ENCODE results near the gene TPCN1.

Gene TPCN1

GRCh38 chr12:113263431-113263963 lies 42.2 kb downstream of the TPCN1 start:
- no peak for DNase-seq

DNA sequence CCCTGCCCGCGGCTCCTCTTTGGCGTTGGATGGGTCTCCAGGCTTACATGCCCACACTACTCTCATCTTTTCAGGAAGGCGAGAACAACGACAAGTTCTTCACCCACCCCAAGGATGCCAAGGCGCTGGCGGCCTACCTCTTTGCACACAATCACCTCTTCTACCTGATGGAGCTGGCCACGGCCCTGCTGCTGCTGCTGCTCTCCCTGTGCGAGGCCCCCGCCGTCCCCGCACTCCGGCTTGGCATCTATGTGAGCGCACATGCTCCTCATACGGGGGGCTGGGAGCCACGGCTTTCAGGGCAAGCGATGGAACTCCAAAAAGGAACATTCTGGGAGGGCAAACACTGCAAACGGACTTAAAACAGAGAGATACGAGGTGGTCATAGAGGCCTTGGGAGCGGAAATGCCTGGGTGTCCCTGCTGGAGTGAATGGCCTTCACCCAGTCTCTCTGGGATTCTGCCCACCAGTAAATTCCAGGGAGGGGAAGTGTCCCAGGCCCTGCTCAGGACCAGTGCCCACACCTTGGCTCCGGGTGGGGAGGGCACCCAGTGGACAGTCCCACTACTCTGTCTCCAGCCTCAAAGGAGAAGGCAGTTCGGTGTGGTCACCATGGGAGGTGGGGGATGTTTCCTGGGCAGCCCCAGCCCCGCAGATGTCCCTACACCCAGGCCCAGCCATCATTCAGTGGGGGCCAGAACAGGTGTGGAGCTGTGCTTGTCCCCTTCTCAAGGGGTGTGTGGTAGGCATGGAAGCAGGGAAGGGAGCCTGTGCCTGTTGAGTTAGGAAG lies 45.0 kb downstream of the TPCN1 start:
- DNase-seq, result no peak

DNA sequence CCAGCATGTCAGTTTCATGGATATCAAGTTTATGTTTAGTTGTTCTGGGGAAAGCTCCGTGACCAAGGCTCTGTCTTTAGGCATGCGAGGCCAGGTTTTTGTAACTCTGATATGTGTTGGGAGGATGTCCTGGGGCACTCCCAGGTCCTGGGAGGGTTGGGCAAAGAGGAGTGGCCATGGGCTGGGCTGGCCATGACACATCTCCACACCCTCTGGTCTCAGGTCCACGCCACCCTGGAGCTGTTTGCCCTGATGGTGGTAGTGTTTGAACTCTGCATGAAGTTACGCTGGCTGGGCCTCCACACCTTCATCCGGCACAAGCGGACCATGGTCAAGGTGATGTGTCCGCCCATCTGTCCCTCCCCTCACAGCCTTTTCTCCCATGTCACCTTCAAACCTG lies 46.4 kb downstream of the TPCN1 start:
- DNase-seq, result no peak

- no peak for DNase-seq
These were observed 46.9 kb downstream of the TPCN1 start for GRCh38 chr12:113268136-113268535.

DNA sequence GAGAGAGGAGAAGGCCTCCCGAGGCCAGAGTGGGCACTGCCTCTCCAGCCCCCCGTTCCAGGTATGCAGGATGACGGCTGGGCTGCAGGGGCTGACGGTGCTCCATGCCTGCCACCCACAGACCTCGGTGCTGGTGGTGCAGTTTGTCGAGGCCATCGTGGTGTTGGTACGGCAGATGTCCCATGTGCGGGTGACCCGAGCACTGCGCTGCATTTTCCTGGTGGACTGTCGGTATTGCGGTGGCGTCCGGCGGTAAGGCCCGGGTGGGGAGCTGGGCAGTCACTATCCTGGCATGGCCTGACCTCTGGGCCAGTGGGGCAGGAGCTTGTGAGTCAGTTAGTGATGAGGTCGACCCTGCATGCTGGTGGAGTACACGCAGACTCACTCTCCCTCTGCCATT lies 47.4 kb downstream of the TPCN1 start:
- DNase-seq, result no peak

DNA sequence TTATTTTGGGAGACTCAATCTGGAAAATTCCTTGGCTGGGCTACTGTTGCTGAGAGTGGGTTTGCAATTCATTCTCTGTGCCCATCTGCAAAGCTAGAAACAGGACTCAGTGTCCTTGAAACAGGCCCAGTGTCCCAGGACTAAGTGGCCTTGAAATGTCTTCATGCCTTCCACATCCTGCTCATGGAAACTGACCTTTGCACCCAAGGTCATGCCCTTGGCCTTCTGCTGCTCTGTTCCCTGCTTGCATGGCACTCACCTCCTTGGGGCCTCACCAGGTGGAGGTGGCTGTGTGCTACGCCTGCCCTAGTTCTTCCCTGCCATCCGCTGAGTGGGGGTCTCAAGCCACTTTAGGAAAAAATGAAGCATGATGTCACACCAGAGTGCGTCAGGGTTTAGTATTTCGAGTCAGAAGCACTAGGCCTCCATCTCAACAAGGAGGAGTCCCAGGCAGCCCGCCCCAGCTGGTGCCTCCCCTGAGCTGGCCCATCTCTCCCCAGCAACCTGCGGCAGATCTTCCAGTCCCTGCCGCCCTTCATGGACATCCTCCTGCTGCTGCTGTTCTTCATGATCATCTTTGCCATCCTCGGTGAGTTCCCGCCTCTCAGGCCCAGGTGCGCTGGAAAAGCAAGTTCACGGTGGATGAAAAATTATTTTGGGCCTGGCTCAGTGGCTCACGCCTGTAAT lies 48.1 kb downstream of the TPCN1 start:
- no peak for DNase-seq

- no peak for DNase-seq
These were observed 49.4 kb downstream of the TPCN1 start for GRCh38 chr12:113270709-113271009.

GRCh38 chr12:113271466-113271852 lies 50.2 kb downstream of the TPCN1 start:
- no peak for DNase-seq

DNA sequence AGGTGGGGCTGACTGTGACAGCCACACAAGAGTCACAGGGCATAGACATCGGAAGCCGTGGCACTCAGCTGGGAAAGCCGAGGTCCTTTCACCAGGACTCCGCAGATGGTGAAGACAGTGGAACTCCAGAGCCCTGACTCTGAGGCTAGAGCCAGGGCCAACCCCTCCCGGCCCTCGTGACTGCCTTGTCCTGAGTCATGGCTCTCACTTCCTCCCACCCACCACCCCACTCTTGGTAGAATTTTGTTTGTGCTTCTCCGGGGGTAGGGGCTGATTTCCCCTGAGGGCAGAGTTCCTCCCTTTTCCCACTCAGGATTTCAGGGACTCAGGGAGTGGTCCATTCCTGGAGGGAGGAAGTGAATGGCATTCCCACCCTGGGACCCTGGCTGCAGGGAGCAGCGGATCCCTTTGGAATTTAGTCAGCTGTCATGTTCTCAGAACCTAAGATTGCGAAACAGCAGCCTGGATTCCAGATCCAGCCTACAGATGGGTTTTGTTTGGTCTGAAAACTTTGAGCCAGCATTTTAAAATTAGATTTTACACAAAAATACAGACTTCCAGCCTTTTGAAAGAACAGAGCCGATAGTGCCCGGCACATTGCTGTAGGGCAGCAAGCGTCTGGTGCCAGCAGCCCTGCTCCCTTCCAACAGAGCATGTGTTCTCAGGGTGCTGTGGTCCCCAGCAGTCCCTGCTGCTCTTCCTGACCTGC lies 50.7 kb downstream of the TPCN1 start:
- peak; percentile 64 for DNase-seq

DNA sequence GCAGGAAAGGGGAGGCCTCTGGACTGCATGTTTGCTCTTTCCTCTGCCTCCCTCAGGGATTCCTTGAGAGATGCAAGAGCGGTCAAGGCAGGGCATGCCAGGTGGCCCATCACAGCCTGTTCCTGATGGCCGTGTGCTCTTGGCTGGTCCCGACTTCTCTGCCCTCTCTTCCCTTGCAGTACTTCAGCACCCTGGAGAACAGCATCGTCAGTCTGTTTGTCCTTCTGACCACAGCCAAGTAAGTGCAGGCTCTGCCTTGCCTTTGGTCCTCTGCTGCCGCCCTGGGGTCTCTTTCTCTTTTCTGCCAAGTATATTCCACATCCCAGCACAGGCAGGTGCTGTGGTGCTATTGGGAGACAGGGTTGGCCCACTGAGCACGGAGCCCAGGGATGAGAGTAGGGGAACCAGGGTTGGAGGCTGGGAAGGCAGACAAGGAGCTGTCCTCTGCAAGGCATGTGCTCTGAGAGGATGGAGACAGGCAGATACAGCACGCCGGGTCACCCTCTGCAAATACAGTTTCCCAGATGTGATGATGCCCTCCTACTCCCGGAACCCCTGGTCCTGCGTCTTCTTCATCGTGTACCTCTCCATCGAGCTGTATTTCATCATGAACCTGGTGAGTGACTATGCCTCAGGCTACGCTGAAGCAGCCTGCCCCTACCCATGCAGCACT lies 51.9 kb downstream of the TPCN1 start:
- DNase-seq, result no peak

GRCh38 chr12:113274848-113275247 lies 53.6 kb downstream of the TPCN1 start:
- DNase-seq, result no peak

DNA sequence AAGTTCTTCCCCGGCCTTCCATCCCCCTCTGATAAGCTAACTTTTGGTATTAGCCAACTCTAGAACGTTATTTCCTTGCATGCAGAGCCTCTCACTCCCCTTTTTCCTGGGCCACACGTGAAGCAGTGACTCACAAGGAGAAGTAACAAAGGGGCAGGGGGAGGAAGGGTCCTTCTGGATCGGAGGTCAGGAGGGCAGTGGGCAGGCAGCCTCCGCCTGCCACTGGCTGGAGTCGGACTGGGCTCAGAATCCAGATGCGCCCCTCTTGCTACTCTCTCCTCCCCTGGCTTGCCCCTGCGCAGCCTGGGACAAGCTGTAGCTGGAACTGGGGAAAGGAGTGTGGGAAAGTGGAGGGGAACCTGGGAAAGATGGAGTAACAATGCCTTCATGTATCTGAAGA lies 55.0 kb downstream of the TPCN1 start:
- DNase-seq, result no peak

- DNase-seq, result no peak
These were observed 55.8 kb downstream of the TPCN1 start for GRCh38 chr12:113276946-113277500.

- no peak for DNase-seq
These were observed 56.2 kb downstream of the TPCN1 start for GRCh38 chr12:113277511-113277910.

- no peak for DNase-seq
These were observed 56.9 kb downstream of the TPCN1 start for GRCh38 chr12:113278141-113278540.

DNA sequence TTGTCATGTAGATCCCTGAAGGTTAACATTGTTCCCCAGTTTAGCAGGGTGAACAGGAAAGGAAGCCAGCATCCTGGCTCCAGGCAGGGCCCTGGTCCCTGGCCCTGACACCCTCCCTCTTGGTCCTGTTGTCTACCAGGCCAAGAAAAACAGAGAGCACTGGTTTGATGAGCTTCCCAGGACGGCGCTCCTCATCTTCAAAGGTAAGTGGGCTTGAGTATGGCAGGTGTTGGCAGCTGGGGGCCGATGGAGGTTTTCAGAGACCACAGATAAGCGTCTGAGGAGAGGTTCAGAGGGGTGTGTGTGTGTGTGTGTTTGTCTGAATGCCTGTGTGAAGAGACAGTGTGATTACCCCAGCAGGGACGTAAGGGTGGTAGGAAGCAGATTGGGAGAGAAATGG lies 57.4 kb downstream of the TPCN1 start:
- no peak for DNase-seq

DNA sequence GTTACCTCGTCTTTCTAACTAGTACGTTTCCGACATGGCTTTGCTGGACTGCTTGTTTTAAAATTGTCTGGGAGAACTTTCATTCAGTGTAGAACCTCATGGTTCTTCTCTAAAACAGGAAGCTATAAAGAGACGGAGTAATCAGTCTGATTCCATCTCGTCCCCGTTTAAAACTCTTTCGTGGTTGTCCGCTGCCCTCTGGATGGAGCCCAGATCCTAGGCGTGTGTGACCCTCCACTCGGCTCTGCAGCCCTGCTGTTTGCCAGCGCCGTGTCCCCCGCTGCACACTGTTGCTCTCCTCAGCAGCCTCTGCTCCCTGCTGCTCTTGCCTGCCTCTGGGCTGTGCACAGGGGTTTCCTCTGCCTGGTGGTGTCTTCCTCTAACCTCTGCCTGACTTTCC lies 63.5 kb downstream of the TPCN1 start:
- DNase-seq, result no peak

DNA sequence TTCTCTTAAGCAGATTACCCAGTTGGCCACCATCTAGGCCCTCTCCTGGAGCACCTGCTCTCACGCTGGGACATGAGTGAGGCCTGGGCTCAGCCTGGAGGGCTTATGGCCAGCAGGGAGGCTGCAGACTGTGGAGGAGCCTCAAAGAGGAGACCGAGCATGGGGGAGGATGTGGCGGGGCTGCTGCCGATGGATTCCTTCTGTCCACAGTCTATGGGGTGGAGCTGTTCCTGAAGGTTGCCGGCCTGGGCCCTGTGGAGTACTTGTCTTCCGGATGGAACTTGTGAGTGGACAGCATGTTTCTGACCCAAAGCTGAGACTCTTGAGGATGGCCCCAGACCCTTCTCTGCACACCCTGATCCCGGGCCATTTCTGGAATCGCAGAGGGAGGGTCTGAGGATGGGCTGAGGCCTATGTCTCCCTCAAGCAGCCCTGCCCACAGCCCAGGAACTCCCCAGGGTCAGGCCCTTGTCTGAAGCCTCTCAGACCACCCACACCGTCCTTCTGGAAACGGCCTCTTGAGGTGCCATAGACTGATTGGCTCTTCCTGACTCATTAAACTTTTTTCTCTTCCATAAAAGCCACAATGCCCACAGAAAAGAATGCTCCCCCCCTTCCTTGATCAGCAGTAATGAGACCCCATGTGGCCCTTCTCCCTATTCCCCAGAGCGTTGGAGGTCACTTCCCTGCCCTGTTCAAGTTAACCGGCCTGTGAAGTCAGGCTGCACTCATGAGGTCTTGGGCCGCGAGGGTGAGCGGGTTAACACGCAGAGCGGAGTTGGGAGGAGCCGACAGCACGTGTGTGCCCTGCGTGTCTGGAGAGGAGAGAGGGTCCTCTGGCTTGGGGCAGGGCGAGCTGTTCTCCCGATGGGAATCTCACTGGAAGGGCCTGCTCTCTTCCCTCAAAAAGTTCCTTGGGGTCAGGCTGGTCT lies 64.7 kb downstream of the TPCN1 start:
- DNase-seq, result no peak

DNA sequence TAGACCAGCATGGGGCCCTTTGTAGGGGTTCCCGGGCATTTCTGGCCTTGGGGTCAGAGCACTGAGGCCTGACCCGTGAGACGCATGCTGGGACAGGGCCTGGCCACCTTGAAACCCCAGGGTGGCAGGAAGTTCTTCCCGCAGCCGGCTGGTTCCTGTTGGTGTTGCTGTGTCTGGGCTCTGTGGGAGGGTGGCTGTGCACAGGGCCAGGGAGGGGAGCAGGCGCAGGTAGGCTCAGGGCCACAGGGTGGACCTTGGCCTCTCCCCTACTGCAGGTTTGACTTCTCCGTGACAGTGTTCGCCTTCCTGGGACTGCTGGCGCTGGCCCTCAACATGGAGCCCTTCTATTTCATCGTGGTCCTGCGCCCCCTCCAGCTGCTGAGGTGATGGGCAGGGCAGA lies 65.4 kb downstream of the TPCN1 start:
- no peak for DNase-seq

- no peak for DNase-seq
These were observed 66.1 kb downstream of the TPCN1 start for GRCh38 chr12:113287146-113287898.

DNA sequence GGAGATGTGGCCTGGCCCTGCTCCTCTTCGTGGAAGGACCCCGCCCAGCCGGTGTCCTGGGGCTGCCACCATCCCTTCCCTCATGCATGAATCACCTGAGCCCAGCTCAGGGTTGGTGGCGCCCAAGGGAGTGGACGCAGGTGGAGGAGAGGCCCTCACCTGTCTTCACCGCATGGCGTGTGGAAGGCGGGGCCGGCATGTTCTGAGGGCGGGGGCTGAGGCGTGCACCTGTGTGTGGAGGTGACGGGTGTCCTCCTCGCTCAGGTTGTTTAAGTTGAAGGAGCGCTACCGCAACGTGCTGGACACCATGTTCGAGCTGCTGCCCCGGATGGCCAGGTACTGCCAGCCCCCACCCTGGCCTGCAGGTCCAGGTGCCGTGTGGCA lies 66.6 kb downstream of the TPCN1 start:
- no peak for DNase-seq
